Measurements from ENCODE around the gene RPL26.
"Not testable (repeated sequence)": the region's sequence is repeated elsewhere in the genome, so short reads cannot be mapped to it uniquely, and the experiment has no call there.

The RPL26 gene

DNA sequence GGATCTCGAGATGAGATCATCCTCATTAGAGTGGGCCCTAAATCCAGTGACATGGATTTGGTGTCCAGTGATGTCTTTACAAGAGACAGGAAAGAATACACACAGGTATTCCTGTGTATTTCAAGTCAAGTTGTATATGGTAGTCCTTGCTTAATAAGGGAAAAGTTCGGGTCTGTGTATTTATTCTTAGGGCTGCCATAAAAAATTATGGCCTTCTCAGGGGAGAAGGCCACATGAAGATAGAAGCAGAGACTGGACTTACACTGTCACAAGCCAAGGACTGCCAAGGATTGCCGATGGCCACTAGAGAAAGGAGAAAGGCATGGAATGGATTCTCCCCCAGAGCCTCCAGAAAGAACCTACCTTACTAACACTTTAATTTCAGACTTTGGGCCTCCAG lies 14.8 kb downstream of the RPL26 start:
- no peak for DNase-seq (ENCODE audit: low read depth in 2 of 2, low spot score in 1 of 2)

DNA sequence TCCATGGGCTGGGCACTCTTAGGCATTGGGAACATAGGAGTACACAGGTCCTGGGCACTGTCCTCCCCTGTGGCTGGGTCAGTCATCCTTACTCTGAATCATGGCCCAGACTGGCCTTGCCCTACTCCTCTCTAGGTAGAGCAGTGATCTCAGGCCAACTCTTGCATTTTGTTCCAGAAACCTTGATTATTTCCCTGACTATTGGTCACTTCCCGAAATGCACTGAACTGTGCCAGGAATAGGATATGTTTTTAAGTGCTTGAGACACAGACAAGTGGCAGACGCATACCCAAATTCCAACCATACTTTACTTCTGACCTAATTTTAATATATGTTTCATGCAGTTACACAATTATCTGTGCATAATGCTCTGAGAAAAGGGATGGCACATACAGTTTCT lies 16.8 kb downstream of the RPL26 start:
- no peak for DNase-seq (ENCODE audit: low read depth in 2 of 2, low spot score in 1 of 2)

DNA sequence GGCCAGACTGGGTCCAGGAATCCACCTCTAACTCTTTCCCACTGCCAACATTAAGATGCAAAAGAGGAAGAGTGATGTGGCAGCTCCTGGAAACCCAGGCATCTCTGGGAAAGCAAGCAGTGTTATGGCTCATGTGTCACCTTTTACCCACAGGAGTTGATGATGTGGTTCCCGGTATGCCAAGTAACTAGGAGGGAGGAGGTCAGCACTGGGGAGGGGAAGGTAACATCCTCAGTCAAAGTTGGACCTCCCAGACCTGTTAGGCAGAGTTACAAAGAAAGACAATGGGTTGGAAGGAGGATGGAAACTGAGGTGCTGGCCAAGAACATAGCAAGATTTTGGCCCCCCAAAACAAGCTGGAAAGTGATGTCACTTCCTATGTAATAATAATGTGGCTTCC lies 17.9 kb downstream of the RPL26 start:
- DNase-seq (ENCODE audit: low read depth in 2 of 2, low spot score in 1 of 2): no peak

DNA sequence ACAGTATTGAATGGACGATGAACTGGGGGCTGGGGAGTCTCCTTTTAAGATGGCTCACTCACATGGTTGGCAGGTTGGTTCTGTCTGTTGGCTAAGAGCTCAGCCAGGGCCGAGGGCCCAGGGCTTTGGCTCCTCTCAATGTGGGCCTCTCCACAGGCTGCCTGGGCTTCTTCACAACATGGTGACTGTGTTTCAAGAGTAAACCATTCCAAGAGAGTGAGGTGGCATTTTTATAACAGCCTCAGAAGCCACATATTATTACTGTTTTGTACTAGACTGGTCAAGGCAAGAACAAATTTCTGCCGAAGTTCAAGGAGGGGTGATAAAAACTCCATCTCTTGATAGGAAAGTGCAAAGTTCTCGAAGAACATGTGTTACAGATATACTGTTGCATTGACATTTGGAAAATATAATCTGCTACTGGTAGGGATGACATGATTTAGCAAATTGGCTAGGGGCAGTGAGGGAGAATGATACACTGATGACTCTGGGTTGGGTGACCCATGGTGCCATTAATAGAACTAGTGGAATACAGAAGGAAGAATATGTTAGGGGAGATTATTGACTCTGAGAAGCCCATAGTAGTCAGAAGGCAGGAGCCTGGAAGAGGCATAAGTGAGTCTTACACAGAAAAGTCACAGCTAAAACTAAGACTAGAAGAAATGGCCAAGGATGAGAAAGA lies 20.2 kb downstream of the RPL26 start:
- no peak for DNase-seq (ENCODE audit: low read depth in 2 of 2, low spot score in 1 of 2)

DNA sequence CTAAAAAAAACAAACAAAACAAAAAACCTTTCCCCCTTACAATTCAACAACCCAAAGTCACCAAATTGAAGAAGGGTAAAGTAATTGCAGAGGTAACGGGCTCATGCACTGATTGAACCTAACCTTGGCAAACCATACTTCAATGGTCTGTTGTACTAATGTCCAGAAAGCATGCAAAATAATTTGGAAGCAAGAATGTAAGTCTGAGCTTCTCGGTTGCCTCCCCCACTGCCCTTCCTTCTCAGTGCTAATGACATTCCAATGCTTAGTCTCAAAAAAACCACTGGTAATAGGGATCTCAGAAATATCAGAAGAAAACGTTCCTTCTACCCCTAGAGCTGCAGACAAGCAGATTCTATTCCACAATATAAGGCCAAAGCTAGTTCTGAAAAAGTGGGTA lies 22.2 kb downstream of the RPL26 start:
- DNase-seq (ENCODE audit: low read depth in 2 of 2, low spot score in 1 of 2): no peak

DNA sequence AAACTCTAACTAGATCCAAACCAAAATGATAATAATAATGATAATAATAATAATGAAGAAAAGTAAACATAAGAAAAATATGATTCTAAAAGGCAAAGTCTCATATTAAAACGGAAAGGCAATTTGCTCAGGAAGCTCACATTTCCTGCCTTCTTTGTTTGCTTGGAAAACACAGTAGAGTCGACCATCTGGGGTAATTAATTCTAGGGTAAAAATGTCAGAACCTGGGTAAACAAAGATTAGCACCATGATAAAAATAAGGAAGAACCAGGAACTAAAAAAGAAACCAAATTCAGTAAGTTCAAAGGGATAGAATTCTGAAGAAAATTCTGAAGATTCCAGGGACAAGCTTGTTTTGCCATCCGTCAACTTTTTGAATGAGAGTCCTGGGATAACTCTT lies 22.7 kb downstream of the RPL26 start:
- DNase-seq (ENCODE audit: low read depth in 2 of 2, low spot score in 1 of 2): no peak

DNA sequence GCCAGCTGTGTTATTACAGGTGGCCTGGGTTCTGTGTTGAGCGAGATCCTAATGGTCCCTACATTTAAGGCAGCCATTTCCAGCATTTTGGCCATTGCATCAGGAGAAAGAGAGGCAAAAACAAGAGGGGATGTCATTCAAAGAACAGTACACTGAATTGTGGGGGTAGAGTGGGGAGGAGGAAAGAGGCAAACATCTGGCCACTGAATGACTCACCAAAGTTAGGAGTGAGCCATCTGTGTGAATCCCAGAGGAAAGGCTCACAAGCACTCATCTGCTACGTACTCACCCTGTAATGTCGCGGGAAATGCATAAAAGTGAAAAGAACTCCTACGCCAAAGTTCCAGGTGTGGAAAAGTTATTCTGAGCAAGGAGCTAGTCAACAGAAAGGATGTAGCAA lies 23.2 kb downstream of the RPL26 start:
- no peak for DNase-seq (ENCODE audit: low read depth in 2 of 2, low spot score in 1 of 2)

DNA sequence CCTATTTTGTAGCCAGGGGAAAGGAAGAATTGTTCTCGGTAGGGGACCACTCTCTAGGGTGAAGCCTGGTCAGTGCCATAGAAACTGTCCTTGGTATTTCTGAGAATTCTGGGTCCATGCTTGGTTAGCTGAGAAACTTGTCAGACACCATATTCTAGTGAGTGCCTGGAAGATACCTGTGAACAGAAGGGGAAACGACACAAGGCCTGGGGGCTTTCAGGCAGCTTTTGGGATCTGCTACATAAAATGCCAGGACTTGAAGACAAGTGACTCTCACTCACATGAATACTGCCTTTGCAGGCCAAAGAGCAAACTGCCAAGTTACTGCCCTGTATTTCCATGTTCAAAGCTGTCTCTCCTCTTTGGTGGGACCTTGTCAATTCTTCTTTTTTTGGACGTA lies 25.1 kb downstream of the RPL26 start:
- DNase-seq (ENCODE audit: low read depth in 2 of 2, low spot score in 1 of 2): no peak

DNA sequence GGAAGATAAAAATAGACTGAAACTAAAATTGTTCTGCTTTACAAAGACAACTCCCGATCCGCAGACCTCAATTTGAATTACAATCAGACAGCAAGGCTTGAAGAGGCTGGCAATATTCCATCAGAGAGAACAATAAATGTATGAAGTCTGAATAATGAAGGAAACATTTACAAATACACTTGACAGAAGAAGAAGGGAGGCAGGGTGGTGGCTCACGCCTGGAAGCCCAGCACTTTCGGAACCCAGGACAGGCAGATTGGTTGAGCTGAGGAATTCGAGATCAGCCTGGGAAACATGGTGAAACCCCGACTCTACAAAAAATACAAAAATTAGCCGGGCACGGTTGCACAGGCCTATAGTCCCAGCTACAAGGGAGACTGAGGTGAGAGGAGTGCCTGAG lies 28.8 kb downstream of the RPL26 start:
- DNase-seq (ENCODE audit: low read depth in 2 of 2, low spot score in 1 of 2): no peak

DNA sequence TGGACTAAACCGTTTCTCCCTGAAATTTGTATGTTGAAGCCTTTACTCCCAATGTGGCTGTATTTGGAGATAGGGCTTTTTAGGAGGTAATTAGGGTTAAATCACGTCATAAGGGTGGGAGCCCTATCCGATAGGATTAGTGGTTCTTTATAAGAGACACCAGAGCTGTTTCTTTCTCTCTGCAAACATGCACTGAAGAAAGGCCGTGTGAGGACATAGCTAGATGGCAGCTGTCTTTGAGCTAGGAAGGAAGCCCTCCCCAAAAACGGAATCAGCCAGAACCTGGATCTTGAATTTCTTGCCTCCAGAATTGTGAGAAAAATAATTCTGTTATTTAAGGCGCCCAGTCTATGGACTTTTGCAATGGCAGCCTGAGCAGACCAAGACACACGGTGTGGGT lies 29.3 kb downstream of the RPL26 start:
- no peak for DNase-seq (ENCODE audit: low read depth in 2 of 2, low spot score in 1 of 2)

DNA sequence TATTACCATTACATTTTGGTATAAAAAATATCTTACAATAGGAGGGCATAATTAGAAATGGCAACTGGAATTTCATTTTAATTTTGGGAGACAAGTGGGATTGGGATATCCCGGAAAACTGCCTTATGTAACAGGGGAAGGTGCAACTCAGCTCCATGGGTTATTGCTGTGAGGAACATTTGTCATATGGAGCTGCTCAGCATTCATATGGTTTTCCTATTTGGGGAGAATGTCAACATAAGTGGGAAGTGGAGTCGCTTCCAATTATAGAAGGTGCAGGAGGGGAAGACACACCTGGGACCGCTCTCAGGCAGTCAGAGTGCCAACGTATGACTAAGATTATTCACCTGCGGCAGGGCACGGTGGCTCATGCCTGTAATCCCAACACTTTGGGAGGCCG lies 32.7 kb downstream of the RPL26 start:
- no peak for DNase-seq (ENCODE audit: low read depth in 2 of 2, low spot score in 1 of 2)

DNA sequence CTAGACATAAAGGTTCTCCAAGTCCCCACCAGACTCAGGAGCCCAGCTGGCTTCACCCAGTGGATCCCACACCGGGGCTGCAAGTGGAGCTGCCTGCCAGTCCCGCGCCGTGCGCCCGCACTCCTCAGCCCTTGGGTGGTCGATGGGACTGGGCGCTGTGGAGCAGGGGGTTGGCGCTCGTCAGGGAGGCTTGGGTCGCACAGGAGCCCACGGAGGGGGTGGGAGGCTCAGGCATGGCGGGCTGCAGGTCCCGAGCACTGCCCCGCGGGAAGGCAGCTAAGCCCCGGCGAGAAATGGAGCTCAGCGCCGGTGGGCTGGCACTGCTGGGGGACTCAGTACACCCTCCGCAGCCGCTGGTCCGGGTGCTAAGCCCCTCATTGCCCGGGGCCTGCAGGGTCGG lies 36.0 kb downstream of the RPL26 start:
- not testable (repeated sequence) for DNase-seq (ENCODE audit: low read depth in 2 of 2, low spot score in 1 of 2)

DNA sequence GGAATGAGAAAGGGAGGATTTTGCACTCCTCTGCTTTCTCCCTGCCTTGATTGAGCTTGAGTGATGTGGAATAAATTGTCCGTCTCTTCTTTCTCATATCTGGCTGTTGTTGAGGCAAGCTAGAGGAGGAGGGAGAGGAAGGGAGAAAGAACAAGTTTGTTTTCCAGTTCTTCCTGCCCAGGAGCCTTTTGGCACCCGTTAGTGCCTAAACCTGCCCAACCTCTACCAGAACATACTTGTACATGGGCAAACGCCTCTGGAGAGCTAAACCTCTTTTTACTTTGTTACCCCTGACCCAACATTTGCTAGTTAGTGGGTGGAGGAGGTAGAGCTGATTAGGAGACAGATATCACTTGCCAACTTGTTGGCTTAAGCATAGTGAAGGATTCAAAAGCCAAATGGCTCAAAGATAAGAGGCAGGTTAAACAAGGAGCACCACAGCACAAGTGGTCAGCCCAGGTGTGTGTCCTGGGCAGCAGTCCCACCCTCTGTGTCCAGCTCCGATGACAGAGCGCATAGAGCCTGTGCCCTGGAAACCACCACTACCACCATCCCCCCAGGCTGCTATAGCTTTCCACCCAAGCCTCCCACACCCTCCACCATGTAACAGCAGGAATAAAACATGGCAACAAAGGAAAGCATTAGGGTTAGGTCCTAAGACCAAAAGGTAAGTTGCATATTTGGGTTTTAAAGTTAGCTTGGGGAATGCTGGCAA lies 36.9 kb downstream of the RPL26 start:
- DNase-seq (ENCODE audit: low read depth in 2 of 2, low spot score in 1 of 2): no peak

DNA sequence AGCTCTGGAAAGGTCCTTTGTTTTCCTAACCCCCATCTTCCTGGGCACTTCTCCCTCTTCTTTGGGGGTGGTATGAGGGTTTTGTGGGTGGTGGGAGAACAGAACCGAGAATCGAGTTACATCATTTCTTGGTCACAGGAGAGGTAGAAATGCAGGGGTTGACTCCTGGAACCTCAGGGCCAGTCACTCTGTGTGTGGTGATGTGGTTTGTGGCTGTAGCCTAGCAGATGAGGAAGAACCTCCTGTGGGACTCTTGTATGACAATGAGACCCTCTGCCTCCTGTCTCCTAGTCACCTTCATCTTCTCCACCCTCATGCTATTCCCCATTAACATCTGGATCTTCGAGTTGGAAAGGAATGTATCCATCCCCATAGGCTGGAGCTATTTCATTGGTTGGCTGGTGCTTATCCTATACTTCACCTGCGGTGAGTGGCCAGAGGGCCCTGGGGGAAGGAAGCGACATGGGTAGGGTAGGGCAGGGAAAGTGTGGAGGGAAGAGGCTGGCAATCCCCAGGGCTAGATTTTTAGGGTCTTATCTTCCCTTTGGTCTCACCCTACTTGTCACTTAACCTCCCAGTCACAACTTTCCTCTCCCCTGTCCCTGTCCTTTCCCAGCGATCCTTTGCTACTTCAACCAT lies 37.8 kb downstream of the RPL26 start:
- DNase-seq (ENCODE audit: low read depth in 2 of 2, low spot score in 1 of 2): no peak

DNA sequence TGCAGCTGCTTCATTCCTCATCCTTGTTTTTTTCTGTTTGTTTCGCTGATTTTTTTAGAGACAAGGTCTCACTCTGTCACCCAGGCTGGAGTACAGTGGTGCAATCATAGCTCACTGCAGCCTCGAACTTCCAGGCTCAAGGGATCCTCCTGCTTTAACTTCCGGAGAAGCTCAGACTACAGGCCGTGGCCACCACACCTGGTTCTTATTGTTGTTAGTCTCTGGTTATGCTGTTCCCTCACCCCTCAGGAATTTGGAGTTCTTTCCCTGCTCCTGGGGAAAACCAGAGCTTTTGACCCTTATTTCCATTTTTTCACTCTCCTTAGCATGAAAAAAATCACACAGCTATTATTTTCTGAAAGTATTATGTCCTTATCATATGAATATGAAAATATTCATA lies 41.5 kb downstream of the RPL26 start:
- no peak for DNase-seq (ENCODE audit: low read depth in 2 of 2, low spot score in 1 of 2)

DNA sequence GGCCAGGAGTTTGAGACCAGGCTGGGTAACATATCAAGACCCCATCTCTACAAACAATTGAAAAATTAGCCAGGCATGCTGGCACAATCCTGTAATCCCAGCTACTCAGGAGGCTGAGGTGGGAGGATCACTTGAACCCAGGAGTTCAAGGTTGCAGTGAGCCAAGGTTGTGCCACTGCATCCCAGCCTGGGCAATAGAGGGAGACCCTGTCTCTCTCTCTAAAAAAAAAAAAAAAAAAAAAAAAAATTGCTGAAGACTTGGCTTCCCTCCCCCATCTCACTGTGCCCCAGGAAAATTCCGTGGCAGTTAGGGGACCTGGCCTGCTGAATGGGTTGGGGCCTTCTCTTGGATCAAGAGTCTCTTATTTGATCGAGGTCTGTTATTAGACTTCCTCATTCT lies 43.5 kb downstream of the RPL26 start, which contains the start of gene ODF4:
Gene ODF4 (plus strand): TSS at position 301 of the 400 bp plus-strand sequence. CDS start 212 bp downstream, outside the sequence.
- no peak for DNase-seq (ENCODE audit: low read depth in 2 of 2, low spot score in 1 of 2)

DNA sequence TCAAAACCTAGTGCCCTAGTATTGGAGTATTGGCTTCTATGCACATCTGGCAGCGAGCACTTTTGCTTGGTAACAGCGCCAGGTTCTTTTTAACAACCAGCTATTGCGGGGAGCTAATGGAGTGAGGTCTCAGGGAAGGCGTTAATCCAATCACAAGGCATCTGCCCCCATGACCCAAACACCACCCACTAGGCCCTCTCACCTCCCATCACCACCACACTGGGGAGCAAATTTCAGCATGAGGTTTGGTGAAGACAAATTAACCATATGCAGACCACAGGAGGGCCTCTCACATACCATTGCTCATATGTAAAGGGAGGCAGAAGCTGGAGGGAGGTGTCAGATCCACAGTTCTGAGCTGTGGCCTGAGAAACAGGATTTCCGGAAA lies 44.2 kb downstream of the RPL26 start:
- DNase-seq (ENCODE audit: low read depth in 2 of 2, low spot score in 1 of 2): no peak

DNA sequence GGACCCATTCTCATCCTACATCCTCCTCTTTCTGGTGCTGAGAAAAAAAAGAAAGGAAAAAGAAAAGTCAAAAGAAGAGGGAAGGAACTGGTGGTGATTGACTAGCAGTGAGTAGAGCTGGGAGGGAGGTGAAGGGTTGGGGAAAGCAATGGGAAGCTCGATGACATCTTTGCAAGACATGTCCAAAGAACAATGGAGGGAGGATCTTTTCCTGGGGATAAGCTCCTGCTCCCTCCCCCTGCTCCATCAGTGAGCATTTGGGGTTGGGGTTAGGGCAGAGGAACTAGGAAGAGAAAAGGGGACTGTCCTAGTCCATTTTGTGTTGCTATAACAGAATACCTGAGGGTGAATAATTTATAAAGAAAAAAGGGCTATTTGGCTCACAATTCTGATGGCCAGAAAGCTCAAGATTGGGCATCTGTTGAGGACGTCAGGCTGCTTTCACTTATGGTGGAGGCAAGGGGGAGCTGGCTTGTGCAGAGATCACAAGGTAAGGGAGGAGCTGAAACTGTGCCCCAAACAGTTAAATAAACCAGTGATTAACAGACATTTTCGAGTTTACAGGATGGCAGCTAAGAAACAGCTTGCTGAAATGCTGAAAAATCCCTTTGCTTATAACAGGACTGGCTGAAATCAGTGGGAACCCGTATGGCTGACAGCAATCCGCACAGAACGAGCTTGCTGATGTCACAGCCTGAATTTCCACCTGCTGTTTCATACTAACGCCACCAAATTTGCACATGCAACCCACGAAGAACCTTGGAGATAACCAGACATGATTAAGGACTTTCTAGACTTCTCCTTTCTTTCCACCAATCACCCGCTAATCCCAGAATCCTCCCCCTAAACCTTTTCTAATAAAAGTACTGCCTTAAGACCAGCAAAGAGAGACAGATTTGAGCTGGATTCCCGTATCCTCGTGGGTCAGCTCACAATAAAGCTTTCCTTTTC lies 44.9 kb downstream of the RPL26 start:
- DNase-seq (ENCODE audit: low read depth in 2 of 2, low spot score in 1 of 2): no peak

DNA sequence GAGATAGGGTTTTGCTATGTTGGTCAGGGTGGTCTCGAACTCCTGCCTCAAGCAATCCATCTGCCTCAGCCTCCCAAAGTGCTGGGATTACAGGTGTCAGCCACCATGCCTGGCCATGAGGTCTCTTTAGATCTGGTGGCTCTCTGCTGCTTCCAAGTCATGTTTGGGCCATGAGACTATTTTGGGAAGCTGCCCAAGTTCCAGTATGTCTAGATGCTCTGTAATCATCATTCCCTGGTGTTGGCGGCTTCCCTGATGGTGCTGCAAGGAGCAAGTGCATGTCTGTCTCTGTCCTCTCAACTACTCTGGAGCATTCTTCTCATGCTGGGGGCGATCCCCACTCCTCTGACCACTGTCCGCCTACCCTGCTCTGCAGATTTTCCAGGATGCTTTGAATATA lies 49.7 kb downstream of the RPL26 start:
- DNase-seq (ENCODE audit: low read depth in 2 of 2, low spot score in 1 of 2): no peak

DNA sequence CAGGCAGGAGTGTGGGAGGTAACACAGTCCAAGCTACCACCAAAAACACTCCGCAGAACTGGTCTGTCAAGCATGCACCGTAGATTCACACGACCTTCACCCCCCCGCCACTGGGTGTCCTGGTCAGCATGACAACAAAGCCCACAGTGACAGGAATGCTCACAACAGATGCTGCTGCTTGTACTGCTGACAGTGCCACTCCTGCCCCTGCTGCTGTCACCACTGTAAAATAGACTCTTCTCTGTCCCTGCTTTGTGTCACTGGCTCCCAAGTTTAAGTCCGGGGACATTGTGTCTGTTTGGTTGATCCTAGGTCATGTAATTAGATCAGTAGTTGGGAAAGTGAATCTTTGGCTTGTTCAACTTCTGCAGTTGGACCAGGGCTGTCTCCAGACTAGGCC lies 50.3 kb downstream of the RPL26 start:
- DNase-seq (ENCODE audit: low read depth in 2 of 2, low spot score in 1 of 2): no peak

DNA sequence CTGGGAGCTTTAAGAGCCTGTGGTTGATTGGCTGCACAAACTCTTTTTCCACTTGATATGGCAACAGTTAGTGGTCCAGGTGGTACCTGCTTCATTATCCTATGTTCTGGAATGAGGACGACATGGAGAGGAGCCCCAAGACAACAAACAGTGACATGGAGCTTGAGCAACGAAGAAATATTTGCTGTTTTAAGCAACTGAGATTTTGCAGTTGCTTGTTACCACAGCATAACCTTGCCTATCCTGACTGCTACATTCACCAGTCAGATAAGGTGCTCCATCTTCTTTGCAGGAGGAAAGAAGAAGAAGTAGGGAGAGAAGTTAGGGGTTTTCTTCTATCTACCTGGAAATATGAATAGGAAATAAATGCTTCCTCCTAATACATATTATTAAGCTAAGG lies 50.9 kb downstream of the RPL26 start:
- no peak for DNase-seq (ENCODE audit: low read depth in 2 of 2, low spot score in 1 of 2)
